ENCODE data around the gene TP63.
A peak's percentile ranks its signal among the peaks of the same experiment; 100 is the strongest.

TP63 gene

GRCh38 chr3:189685291-189685690 is 54.1 kb downstream of the TP63 start:
- DNase-seq = no peak

- DNase-seq = no peak
Observed at GRCh38 chr3:189685860-189686259, 54.7 kb downstream of the TP63 start.

- no peak for DNase-seq
Observed at GRCh38 chr3:189687475-189687874, 56.3 kb downstream of the TP63 start.

- no peak for DNase-seq
Observed at GRCh38 chr3:189688262-189688661, 57.1 kb downstream of the TP63 start.

GRCh38 chr3:189689625-189690024 is 58.4 kb downstream of the TP63 start:
- DNase-seq = no peak

- DNase-seq = no peak
Observed at GRCh38 chr3:189690237-189690636, 59.0 kb downstream of the TP63 start.

- DNase-seq = no peak
Observed at GRCh38 chr3:189690672-189691071, 59.5 kb downstream of the TP63 start.

GRCh38 chr3:189695400-189695799 is 64.2 kb downstream of the TP63 start:
- DNase-seq = no peak

- DNase-seq = no peak
Observed at GRCh38 chr3:189698811-189699210, 67.6 kb downstream of the TP63 start.

- DNase-seq = no peak
Observed at GRCh38 chr3:189699885-189700284, 68.7 kb downstream of the TP63 start.

GRCh38 chr3:189702066-189702646 is 71.0 kb downstream of the TP63 start:
- DNase-seq = no peak

GRCh38 chr3:189703865-189704264 is 72.7 kb downstream of the TP63 start:
- no peak for DNase-seq

- no peak for DNase-seq
Observed at GRCh38 chr3:189708375-189708774, 77.2 kb downstream of the TP63 start.

- peak; percentile 24 for DNase-seq
Observed at GRCh38 chr3:189710620-189711402, 79.6 kb downstream of the TP63 start.

GRCh38 chr3:189712906-189713483 is 81.8 kb downstream of the TP63 start:
- DNase-seq = no peak

GRCh38 chr3:189714991-189715961 is 84.1 kb downstream of the TP63 start:
- DNase-seq = peak; percentile 8

- DNase-seq = no peak
Observed at GRCh38 chr3:189718215-189718614, 87.0 kb downstream of the TP63 start.

- DNase-seq = no peak
Observed at GRCh38 chr3:189720736-189721417, 89.7 kb downstream of the TP63 start.

GRCh38 chr3:189721873-189722665 is 90.9 kb downstream of the TP63 start:
- no peak for DNase-seq

- DNase-seq = no peak
Observed at GRCh38 chr3:189724356-189724755, 93.2 kb downstream of the TP63 start.

GRCh38 chr3:189726277-189726676 is 95.1 kb downstream of the TP63 start:
- DNase-seq = peak; percentile 30

GRCh38 chr3:189727158-189727557 is 96.0 kb downstream of the TP63 start:
- DNase-seq = no peak

Measured in activated CD4-positive, alpha-beta T cell treated with anti-CD3 and anti-CD28 coated beads, Interleukin-2, Interleukin-6, amounts not matched to agents 100 ng/mL and 50 ng/mL, durations not matched to agents 16 hours and 8 hours (primary cell).